Caco-2 (cell line): ENCODE results near the gene MACROD2. TPM values are rescaled to one million over a fixed set of nuclear protein-coding genes. Genes with fewer than 3 reads are reported as not detected.

ENCODE experiments used
- BruUV-seq: library from RNA; stranded (reverse); fragments of 400-500 nt; replicated peaks from 2 replicates; lab custom pipeline; 2021; lab: Mats Ljungman, UMichigan
- CTCF ChIA-PET: fragments of 300-600 bp; sonication (Branson Sonifier 250); formaldehyde crosslinking; loops from one replicate; lab custom pipeline; 2022; ENCODE audit warnings: antibody characterized with exemption; lab: Charles Lee
- POLR2A ChIA-PET: fragments of 300-600 bp; sonication (Branson Sonifier 250); formaldehyde crosslinking; loops from one replicate; lab custom pipeline; 2022; ENCODE audit warnings: antibody characterized with exemption; lab: Charles Lee
- DNase-seq, 2 experiments: peaks; one replicate each; pipeline versions ENCODE4 v3.0.0 to v3.0.0-alpha.2; 2020 to 2022
- H3K27me3 ChIP-seq: replicated peaks from 2 replicates; pipeline ENCODE4 v1.6.0; 2011; ENCODE audit warnings: low read length; ENCODE audit not compliant: control insufficient read depth, insufficient read depth
- H3K36me3 ChIP-seq: 2 replicates; pipeline ENCODE4 v1.5.1; 2011; ENCODE audit warnings: low read length; ENCODE audit not compliant: control insufficient read depth, insufficient read depth
- H3K4me1 ChIP-seq: fragments of 250-450 bp; sonication (Bioruptor Pico); 2 replicates; pipeline ENCODE4 v1.5.1; 2020; ENCODE audit warnings: mild to moderate bottlenecking
- H3K4me3 ChIP-seq: 2 replicates; pipeline ENCODE4 v1.5.1; 2011; ENCODE audit warnings: low read depth, mild to moderate bottlenecking, control low read depth, low read length
- H3K9me3 ChIP-seq: fragments of 250-450 bp; sonication (Bioruptor Pico); 2 replicates; pipeline ENCODE4 v1.5.1; 2020; ENCODE audit warnings: mild to moderate bottlenecking, moderate library complexity
- H3K27ac Mint-ChIP-seq: one replicate; pipeline ENCODE4 v1.8.0; 2022; ENCODE audit warnings: mixed read lengths; ENCODE audit not compliant: unreplicated experiment
- H3K27me3 Mint-ChIP-seq: one replicate; pipeline ENCODE4 v1.8.0; 2022; ENCODE audit warnings: mixed read lengths; ENCODE audit not compliant: insufficient read depth, unreplicated experiment
- H3K36me3 Mint-ChIP-seq: one replicate; pipeline ENCODE4 v1.8.0; 2022; ENCODE audit warnings: mild to moderate bottlenecking, mixed read lengths; ENCODE audit not compliant: insufficient read depth, unreplicated experiment
- H3K4me1 Mint-ChIP-seq: one replicate; pipeline ENCODE4 v1.8.0; 2022; ENCODE audit warnings: low read depth, mixed read lengths; ENCODE audit not compliant: unreplicated experiment
- H3K4me3 Mint-ChIP-seq: one replicate; pipeline ENCODE4 v1.8.0; 2022; ENCODE audit warnings: mild to moderate bottlenecking, moderate library complexity, mixed read lengths; ENCODE audit not compliant: unreplicated experiment
- H3K9me3 Mint-ChIP-seq: one replicate; pipeline ENCODE4 v1.8.0; 2022; ENCODE audit warnings: mixed read lengths; ENCODE audit not compliant: unreplicated experiment
- intact Hi-C: fragments of 100-400 bp; cut with micrococcal nuclease; formaldehyde crosslinking; loops from one replicate; pipeline ENCODE4 v1.10.0; 2022; ENCODE audit not compliant: unreplicated experiment
- total RNA-seq: library from RNA; stranded (reverse); gene quantifications from 2 replicates; pipeline ENCODE4 v1.2.3, GENCODE V29; 2022
- TF ChIP-seq, protein P1 (sequence below), 2 experiments: fragments of 200-600 bp in 1 of 2; IDR thresholded peaks; 1 replicate in 1 of 2; 2 replicates in 1 of 2; pipeline versions ENCODE4 v1.5.1 to v1.8.0; 2011 to 2022; ENCODE audit warnings: antibody characterized with exemption in 1 of 2, control low read depth in 1 of 2, inconsistent platforms in 1 of 2, low read depth in 1 of 2, low read length in 1 of 2, mild to moderate bottlenecking in 1 of 2, moderate library complexity in 1 of 2; ENCODE audit not compliant: insufficient read depth in 1 of 2, severe bottlenecking in 1 of 2, unreplicated experiment in 1 of 2

The MACROD2 gene
- total RNA-seq, 1 experiment from 2014 or later = 6.4 TPM

GRCh38 chr20:14634665-14635064 is 639.3 kb downstream of the MACROD2 start:
- Histone ChIP-seq H3K4me1 (peaks cover 7% of the 10 kb centered on the region; the same call in 1 of the 2 replicates), H3K9me3 (no peaks in the 10 kb centered on the region), H3K36me3 (no peaks in the 10 kb centered on the region), H3K27me3 (no peaks in the 10 kb centered on the region), H3K4me3 (no peak overlapping the region)
- no TSS peak for BruUV-seq
- Mint-ChIP-seq H3K27me3 (no peaks in the 10 kb centered on the region), H3K36me3 (no peaks in the 10 kb centered on the region), H3K9me3 (no peaks in the 10 kb centered on the region), H3K4me3 (no peak overlapping the region), H3K4me1 (peaks cover 10% of the 10 kb centered on the region), H3K27ac (no peak overlapping the region)
- TF ChIP-seq, protein P1, sequence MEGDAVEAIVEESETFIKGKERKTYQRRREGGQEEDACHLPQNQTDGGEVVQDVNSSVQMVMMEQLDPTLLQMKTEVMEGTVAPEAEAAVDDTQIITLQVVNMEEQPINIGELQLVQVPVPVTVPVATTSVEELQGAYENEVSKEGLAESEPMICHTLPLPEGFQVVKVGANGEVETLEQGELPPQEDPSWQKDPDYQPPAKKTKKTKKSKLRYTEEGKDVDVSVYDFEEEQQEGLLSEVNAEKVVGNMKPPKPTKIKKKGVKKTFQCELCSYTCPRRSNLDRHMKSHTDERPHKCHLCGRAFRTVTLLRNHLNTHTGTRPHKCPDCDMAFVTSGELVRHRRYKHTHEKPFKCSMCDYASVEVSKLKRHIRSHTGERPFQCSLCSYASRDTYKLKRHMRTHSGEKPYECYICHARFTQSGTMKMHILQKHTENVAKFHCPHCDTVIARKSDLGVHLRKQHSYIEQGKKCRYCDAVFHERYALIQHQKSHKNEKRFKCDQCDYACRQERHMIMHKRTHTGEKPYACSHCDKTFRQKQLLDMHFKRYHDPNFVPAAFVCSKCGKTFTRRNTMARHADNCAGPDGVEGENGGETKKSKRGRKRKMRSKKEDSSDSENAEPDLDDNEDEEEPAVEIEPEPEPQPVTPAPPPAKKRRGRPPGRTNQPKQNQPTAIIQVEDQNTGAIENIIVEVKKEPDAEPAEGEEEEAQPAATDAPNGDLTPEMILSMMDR (IDR thresholded peaks at IDR 0.05; ENCODE audit: insufficient read depth in 1 of 2, low read depth in 1 of 2, low read length in 1 of 2, severe bottlenecking in 1 of 2, unreplicated experiment in 1 of 2) = no peak
- ChIA-PET CTCF (no interaction called here), POLR2A (no interaction called here)
- intact Hi-C loops = no loop called here
- no peak for DNase-seq

DNA sequence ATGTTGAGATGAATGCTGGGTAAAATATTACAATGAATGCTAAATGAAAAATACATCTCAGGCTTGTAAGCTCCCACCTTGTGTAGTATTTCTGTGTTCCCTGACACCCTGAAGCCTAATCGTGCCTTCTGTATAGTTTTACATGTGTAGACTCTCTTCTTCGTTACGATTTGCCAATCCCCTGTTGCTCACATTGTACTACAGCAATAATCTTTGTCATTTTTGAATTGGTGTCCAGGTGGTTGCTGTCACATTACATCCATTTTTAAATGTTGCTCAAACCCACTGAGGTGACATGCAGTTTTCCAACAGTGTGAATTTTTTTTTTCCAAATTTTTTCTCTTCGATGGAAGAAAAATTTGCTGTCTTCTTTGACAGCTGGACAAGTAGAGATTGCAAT is 642.1 kb downstream of the MACROD2 start:
- Histone ChIP-seq H3K27me3 (no peaks in the 10 kb centered on the region), H3K4me1 (no peaks in the 10 kb centered on the region), H3K4me3 (no peak overlapping the region), H3K36me3 (no peaks in the 10 kb centered on the region), H3K9me3 (no peaks in the 10 kb centered on the region)
- H3K27me3 Mint-ChIP-seq = no peaks in the 10 kb centered on the region
- H3K9me3 Mint-ChIP-seq = no peaks in the 10 kb centered on the region
- no peak for DNase-seq
- no peaks in the 10 kb centered on the region for H3K36me3 Mint-ChIP-seq
- ChIA-PET CTCF (no interaction called here), POLR2A (no interaction called here)
- TF ChIP-seq, protein P1 (IDR thresholded peaks at IDR 0.05; ENCODE audit: insufficient read depth in 1 of 2, low read depth in 1 of 2, low read length in 1 of 2, severe bottlenecking in 1 of 2, unreplicated experiment in 1 of 2) = no peak
- H3K4me3 Mint-ChIP-seq = no peak overlapping the region
- no TSS peak for BruUV-seq
- intact Hi-C loops = no loop called here
- no peak overlapping the region for H3K27ac Mint-ChIP-seq
- peaks cover 10% of the 10 kb centered on the region for H3K4me1 Mint-ChIP-seq

DNA sequence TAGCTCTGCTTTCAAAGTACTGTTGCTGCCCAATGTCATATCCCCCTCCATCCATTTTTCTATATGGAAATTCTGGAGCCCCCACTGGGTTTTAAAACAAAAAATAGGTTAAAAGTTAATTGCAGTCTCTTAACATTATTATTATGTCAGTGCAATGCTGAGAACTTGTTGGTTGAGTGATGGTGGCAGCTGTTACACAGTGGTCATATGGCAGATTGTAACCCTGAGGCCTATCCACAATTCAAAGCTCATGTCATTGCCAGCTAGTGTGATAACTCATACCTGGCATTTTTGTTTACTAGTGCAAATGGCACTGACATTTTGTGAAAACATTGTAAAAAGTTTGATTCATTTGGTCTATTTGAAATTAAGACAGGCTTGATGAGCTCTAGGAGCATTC is 647.8 kb downstream of the MACROD2 start:
- Mint-ChIP-seq H3K4me1 (no peaks in the 10 kb centered on the region), H3K4me3 (no peak overlapping the region), H3K36me3 (no peaks in the 10 kb centered on the region), H3K9me3 (no peaks in the 10 kb centered on the region), H3K27ac (no peak overlapping the region), H3K27me3 (no peaks in the 10 kb centered on the region)
- H3K4me1 ChIP-seq = no peaks in the 10 kb centered on the region
- no peak for DNase-seq
- H3K27me3 ChIP-seq = no peaks in the 10 kb centered on the region
- H3K9me3 ChIP-seq = no peaks in the 10 kb centered on the region
- TF ChIP-seq, protein P1 (IDR thresholded peaks at IDR 0.05; ENCODE audit: insufficient read depth in 1 of 2, low read depth in 1 of 2, low read length in 1 of 2, severe bottlenecking in 1 of 2, unreplicated experiment in 1 of 2) = no peak
- POLR2A ChIA-PET = no interaction called here
- CTCF ChIA-PET = interaction anchor here (0.6 kb wide), 1 partner anchor 500 kb away, joined by 4 read pairs; no protein-coding TSS in a partner anchor
- H3K36me3 ChIP-seq = no peaks in the 10 kb centered on the region
- H3K4me3 ChIP-seq = no peak overlapping the region
- no TSS peak for BruUV-seq
- intact Hi-C loops = no loop called here
